HepG2 (cell line): ENCODE results near the gene ZNF667. TPM values are rescaled to one million over a fixed set of nuclear protein-coding genes. Genes with fewer than 3 reads are reported as not detected.

ENCODE experiments used
- ATAC-seq: fragments of 200-7000 bp; cut with Tn5 transposase; 3 replicates; pipeline ENCODE4 v1.9.1; 2020; ENCODE audit warnings: mild to moderate bottlenecking, moderate library complexity
- BruUV-seq: library from RNA; stranded (reverse); fragments of 400-500 nt; replicated peaks from 2 replicates; lab custom pipeline; 2021; lab: Mats Ljungman, UMichigan
- CTCF ChIA-PET: fragments of 300-600 bp; formaldehyde crosslinking; extraction: SDS; loops from one replicate; lab custom pipeline; 2021; ENCODE audit warnings: low total read pairs, inconsistent platforms, low intra/inter-chr PET ratio; lab: Yijun Ruan, JAX
- POLR2A ChIA-PET: fragments of 350-600 bp; sonication (Branson Sonifier 250); formaldehyde crosslinking; loops from one replicate; lab custom pipeline; 2020; ENCODE audit warnings: antibody characterized with exemption, inconsistent platforms; lab: Yijun Ruan, JAX
- DNase-seq: peaks from one replicate; pipeline ENCODE4 v3.0.0-alpha.2; 2015; ENCODE audit warnings: low spot score
- FAIRE-seq: peaks from 3 replicates; lab custom pipeline; 2011; peaks lifted over from hg19 to GRCh38; lab: Jason Lieb, UNC
- H2AFZ ChIP-seq: one replicate; pipeline ENCODE4 v1.6.1; 2011; ENCODE audit warnings: low read length, inconsistent platforms
- H3K27ac ChIP-seq: fragments of 300-600 bp; 3 replicates; pipeline ENCODE4 v1.8.0; 2011; ENCODE audit warnings: mixed run types, mild to moderate bottlenecking, mixed read lengths, low read length, inconsistent platforms; ENCODE audit not compliant: insufficient read depth; ENCODE audit errors: extremely low read length
- H3K27me3 ChIP-seq, 2 experiments: fragments of 200-600 bp in 1 of 2; 2 replicates in 1 of 2; 3 replicates in 1 of 2; pipeline versions ENCODE4 v1.6.0 to v1.8.0; 2011; ENCODE audit warnings: low read length in 2 of 2, mild to moderate bottlenecking in 2 of 2, moderate library complexity in 2 of 2, inconsistent platforms in 1 of 2; ENCODE audit not compliant: insufficient read depth in 2 of 2, control insufficient read depth in 1 of 2
- H3K36me3 ChIP-seq, 2 experiments: fragments of 200-600 bp in 1 of 2; replicated peaks in 1 of 2; 2 replicates in 1 of 2; 3 replicates in 1 of 2; pipeline versions ENCODE4 v1.5.1 to v1.8.0; 2011; ENCODE audit warnings: low read length in 2 of 2, inconsistent platforms in 1 of 2; ENCODE audit not compliant: insufficient read depth in 2 of 2, control insufficient read depth in 1 of 2
- H3K4me1 ChIP-seq: 2 replicates; pipeline ENCODE4 v1.5.1; 2012; ENCODE audit warnings: low read length, inconsistent platforms; ENCODE audit not compliant: insufficient read depth
- H3K4me2 ChIP-seq: 2 replicates; pipeline ENCODE4 v1.6.0; 2011; ENCODE audit warnings: low read depth, low read length, inconsistent platforms
- H3K4me3 ChIP-seq, 3 experiments: fragments of 200-600 bp in 1 of 3; sonication (generic), shearing (Covaris generic) in 1 of 3; replicated peaks in 1 of 3; 2 replicates each; pipeline ENCODE4 v1.5.1; 2011 to 2016; ENCODE audit warnings: low read length in 3 of 3, inconsistent platforms in 2 of 3, low read depth in 2 of 3, mild to moderate bottlenecking in 2 of 3, control low read depth in 1 of 3, mixed read lengths in 1 of 3; ENCODE audit not compliant: insufficient read depth in 1 of 3
- H3K79me2 ChIP-seq: one replicate; pipeline ENCODE4 v1.6.1; 2011; ENCODE audit warnings: low read length, inconsistent platforms; ENCODE audit not compliant: insufficient read depth
- H3K9ac ChIP-seq: 2 replicates; pipeline ENCODE4 v1.6.0; 2011; ENCODE audit warnings: mild to moderate bottlenecking, low read depth, low read length, inconsistent platforms; ENCODE audit not compliant: insufficient read depth
- H3K9me3 ChIP-seq: 2 replicates; pipeline ENCODE4 v1.5.1; 2012; ENCODE audit warnings: mild to moderate bottlenecking, low read length
- H4K20me1 ChIP-seq: 2 replicates; pipeline ENCODE4 v1.6.0; 2011; ENCODE audit warnings: inconsistent platforms, mild to moderate bottlenecking, low read length, moderate library complexity; ENCODE audit not compliant: insufficient read depth
- ELF3 ChIP-seq: IDR thresholded peaks from 2 replicates; pipeline ENCODE4 v1.6.1; 2016; ENCODE audit warnings: missing genetic modification reagents, missing compliant biosample characterization
- MAF1 ChIP-seq: sonication (generic); formaldehyde crosslinking; IDR thresholded peaks from 2 replicates; pipeline ENCODE4 v1.5.0; 2020; ENCODE audit warnings: missing genetic modification reagents, borderline replicate concordance
- NAIF1 ChIP-seq: sonication (generic); formaldehyde crosslinking; IDR thresholded peaks from 2 replicates; pipeline ENCODE4 v1.5.0; 2020; ENCODE audit warnings: mild to moderate bottlenecking, missing genetic modification reagents, borderline replicate concordance
- ZMYM4 ChIP-seq: sonication (generic); formaldehyde crosslinking; IDR thresholded peaks from 2 replicates; pipeline ENCODE4 v1.8.1; 2023; ENCODE audit warnings: mild to moderate bottlenecking, missing genetic modification reagents
- ZNF296 ChIP-seq: sonication (generic); formaldehyde crosslinking; conservative IDR thresholded peaks from 2 replicates; pipeline ENCODE4 v1.5.0; 2020; ENCODE audit warnings: mild to moderate bottlenecking, missing genetic modification reagents
- WGBS: methylation state at CpG from one replicate; pipeline ENCODE4 v1.1.6; 2017; ENCODE audit warnings: low lambda C conversion rate; 5-methylcytosine and 5-hydroxymethylcytosine counted together
- in situ Hi-C: cut with HindIII; loops from 2 replicates; pipeline ENCODE4 v1.10.0; 2017; ENCODE audit warnings: low pct_unique_long_range_greater_than_20kb; ENCODE audit not compliant: extremely low pct_ligation_motif_present
- intact Hi-C: fragments of 100-400 bp; cut with micrococcal nuclease; formaldehyde crosslinking; loops from one replicate; pipeline ENCODE4 v1.10.0; 2022; ENCODE audit not compliant: unreplicated experiment
- polyA plus RNA-seq, 8 experiments: library from polyadenylated mRNA; depleted of rRNA in 3 of 8; stranded (reverse) in 7 of 8; unstranded in 1 of 8; fragments of >200 nt; fragmentation: Illumina TruSeq in 4 of 8; extraction: Trizol in 4 of 8; gene quantifications; 2 replicates each; pipeline versions ENCODE4 v1.2.1 to v1.2.3, GENCODE V29; 2011 to 2016; ENCODE audit warnings: low read depth in 4 of 8, missing spikeins in 1 of 8, mixed read lengths in 1 of 8; ENCODE audit not compliant: insufficient read depth in 1 of 8
- total RNA-seq, 5 experiments: library from RNA; depleted of rRNA; stranded (reverse); fragments of >200 nt; fragmentation: Illumina TruSeq; extraction: Trizol; gene quantifications; 2 replicates each; pipeline ENCODE4 v1.2.3, GENCODE V29; 2016; ENCODE audit warnings: low read depth in 1 of 5

Gene ZNF667
- total and polyA plus RNA-seq, 2 of the 13 experiments (the other 11 are each of a cell fraction or from before 2014, with no cell fraction given) = not detected

- in situ Hi-C loops (no loop called here), intact Hi-C loops (no loop called here)
- Histone ChIP-seq H3K4me3 (no peak overlapping the region), H3K9ac (no peak overlapping the region), H3K27ac (no peak overlapping the region), H3K79me2 (no peaks in the 10 kb centered on the region), H3K27me3 (no peaks in the 10 kb centered on the region), H2AFZ (no peak overlapping the region), H3K4me2 (no peak overlapping the region), H3K4me1 (no peaks in the 10 kb centered on the region), H3K9me3 (peaks cover 92% of the 10 kb centered on the region), H4K20me1 (no peaks in the 10 kb centered on the region), H3K36me3 (no peaks in the 10 kb centered on the region)
- no peak for ATAC-seq
- no peak for DNase-seq
- ChIA-PET POLR2A (no interaction called here), CTCF (no interaction called here)
- no TSS peak for BruUV-seq
- WGBS = 43% methylated on average over 17 of the region's 17 CpGs
- TF ChIP-seq ZMYM4 (CRISPR knock-in tag) (no peak), NAIF1 (CRISPR knock-in tag) (no peak), ELF3 (no peak)
- FAIRE-seq = no peak
These were observed 31.2 kb upstream of the ZNF667 start for GRCh38 chr19:56508290-56508778.

- no peaks in the 10 kb centered on the region for H3K79me2 ChIP-seq
- no peaks in the 10 kb centered on the region for H3K4me1 ChIP-seq
- H2AFZ ChIP-seq = no peak within 1 kb of the TSS
- no TSS peak for BruUV-seq
- no peaks in the 10 kb centered on the region for H3K27me3 ChIP-seq
- FAIRE-seq (no peak), DNase-seq (no peak), ATAC-seq (no peak)
- no peak within 1 kb of the TSS for H3K4me3 ChIP-seq
- no peak within 1 kb of the TSS for H3K4me2 ChIP-seq
- TF ChIP-seq ZNF296 (no peak), MAF1 (no peak)
- intact Hi-C loops (no loop called here), in situ Hi-C loops (no loop called here)
- H3K27ac ChIP-seq = no peak within 1 kb of the TSS
- no peak within 1 kb of the TSS for H3K9ac ChIP-seq
- no peaks in the 10 kb centered on the region for H3K36me3 ChIP-seq
- ChIA-PET POLR2A (no interaction called here), CTCF (no interaction called here)
- peaks cover 92% of the 10 kb centered on the region for H3K9me3 ChIP-seq
- WGBS = 67% methylated on average over 66 of the region's 74 CpGs
- no peaks in the 10 kb centered on the region for H4K20me1 ChIP-seq
These were observed 30.5 kb upstream of the ZNF667 start, which contains the start of gene ZNF471 for GRCh38 chr19:56507446-56508289. ZNF471 (plus strand) TSS chr19:56507855; CDS start chr19:56511572, 3,717 bp downstream.
